Immature natural killer cell (primary cell): Measurements from ENCODE around the gene MMP8. TPM values are rescaled to one million over a fixed set of nuclear protein-coding genes. Genes with fewer than 3 reads are reported as not detected.
"Not testable (repeated sequence)": the region's sequence is repeated elsewhere in the genome, so short reads cannot be mapped to it uniquely, and the experiment has no call there.

Experiments
- DNase-seq, 3 donors: peaks; one replicate each; pipeline ENCODE4 v3.0.0; 2022; ENCODE audit warnings: mixed read lengths in 1 of 3
- H3K27ac Mint-ChIP-seq, 6 donors: one replicate each; pipeline ENCODE4 v1.8.0; 2020; ENCODE audit warnings: mixed read lengths in 6 of 6, mild to moderate bottlenecking in 5 of 6, inconsistent platforms in 4 of 6, moderate library complexity in 3 of 6
- H3K27me3 Mint-ChIP-seq, 3 donors: one replicate each; pipeline ENCODE4 v1.8.0; 2020 to 2021; ENCODE audit warnings: low read depth in 3 of 3, mild to moderate bottlenecking in 3 of 3, mixed read lengths in 3 of 3, moderate library complexity in 3 of 3, inconsistent platforms in 1 of 3
- H3K36me3 Mint-ChIP-seq, 3 donors: one replicate each; pipeline ENCODE4 v1.8.0; 2020; ENCODE audit warnings: mixed read lengths in 3 of 3, inconsistent platforms in 2 of 3, mild to moderate bottlenecking in 2 of 3
- H3K4me1 Mint-ChIP-seq, 2 donors: one replicate each; pipeline ENCODE4 v1.8.0; 2020; ENCODE audit warnings: inconsistent platforms in 2 of 2, mild to moderate bottlenecking in 2 of 2, mixed read lengths in 2 of 2, moderate library complexity in 1 of 2
- H3K4me3 Mint-ChIP-seq, 5 donors: one replicate each; pipeline ENCODE4 v1.8.0; 2020; ENCODE audit warnings: mild to moderate bottlenecking in 5 of 5, mixed read lengths in 5 of 5, inconsistent platforms in 3 of 5, moderate library complexity in 3 of 5
- H3K9me3 Mint-ChIP-seq, 6 donors: one replicate each; pipeline ENCODE4 v1.8.0; 2020; ENCODE audit warnings: mild to moderate bottlenecking in 6 of 6, mixed read lengths in 6 of 6, inconsistent platforms in 4 of 6, moderate library complexity in 3 of 6
- polyA plus RNA-seq, 3 donors: library from polyadenylated mRNA; unstranded; fragments of 300-500 nt; fragmentation: Illumina TruSeq; gene quantifications; one replicate each; pipeline ENCODE4 v1.2.3, GENCODE V29; 2021

MMP8 gene
- polyA plus RNA-seq, 3 donors from 2014 or later = not detected

- not testable (repeated sequence) for H3K27ac Mint-ChIP-seq, H3K27me3 Mint-ChIP-seq, DNase-seq, H3K9me3 Mint-ChIP-seq, H3K4me1 Mint-ChIP-seq, H3K4me3 Mint-ChIP-seq, H3K36me3 Mint-ChIP-seq
These were observed 22.2 kb upstream of the MMP8 start for GRCh38 chr11:102746746-102747578.

- Mint-ChIP-seq H3K9me3 (peaks cover 0 to 6% (median 1%) of the 10 kb centered on the region in 6 donors), H3K27me3 (peaks cover 0 to 2% (median 0%) of the 10 kb centered on the region in 3 donors), H3K27ac (no peak overlapping the region)
These were observed 9.9 kb upstream of the MMP8 start for GRCh38 chr11:102734650-102735049.

GRCh38 chr11:102733232-102733875, 8.6 kb upstream of the MMP8 start:
- H3K9me3 Mint-ChIP-seq = peaks cover 0 to 8% (median 3%) of the 10 kb centered on the region in 6 donors
- no peaks in the 10 kb centered on the region for H3K4me1 Mint-ChIP-seq

More at GRCh38 chr11:102734650-102735049, 9.9 kb upstream of the MMP8 start:
- Mint-ChIP-seq H3K4me3 (no peak overlapping the region), H3K4me1 (no peaks in the 10 kb centered on the region), H3K36me3 (peaks cover 0 to 3% (median 0%) of the 10 kb centered on the region in 3 donors)
- no peak for DNase-seq

GRCh38 chr11:102730944-102731343, 6.2 kb upstream of the MMP8 start:
- not testable (repeated sequence) for H3K9me3 Mint-ChIP-seq, H3K4me3 Mint-ChIP-seq, H3K27me3 Mint-ChIP-seq, H3K36me3 Mint-ChIP-seq, H3K4me1 Mint-ChIP-seq, DNase-seq, H3K27ac Mint-ChIP-seq

More at GRCh38 chr11:102733232-102733875, 8.6 kb upstream of the MMP8 start:
- Mint-ChIP-seq H3K27me3 (peaks cover 0 to 2% (median 0%) of the 10 kb centered on the region in 3 donors), H3K36me3 (peaks cover 0 to 3% (median 0%) of the 10 kb centered on the region in 3 donors), H3K27ac (no peak overlapping the region), H3K4me3 (no peak overlapping the region)
- no peak for DNase-seq

- Mint-ChIP-seq H3K4me1 (no peaks in the 10 kb centered on the region), H3K9me3 (peaks cover 0 to 8% (median 0%) of the 10 kb centered on the region in 6 donors), H3K27me3 (peaks cover 0 to 2% (median 0%) of the 10 kb centered on the region in 3 donors), H3K4me3 (no peak overlapping the region), H3K27ac (no peak overlapping the region), H3K36me3 (peaks cover 0 to 3% (median 0%) of the 10 kb centered on the region in 3 donors)
- no peak for DNase-seq
These were observed 5.4 kb upstream of the MMP8 start for GRCh38 chr11:102729849-102730815.

- DNase-seq = no peak
- peaks cover 0 to 8% (median 0%) of the 10 kb centered on the region in 6 donors for H3K9me3 Mint-ChIP-seq
- peaks cover 0 to 2% (median 1%) of the 10 kb centered on the region in 3 donors for H3K27me3 Mint-ChIP-seq
- H3K4me3 Mint-ChIP-seq = no peak overlapping the region
- no peaks in the 10 kb centered on the region for H3K4me1 Mint-ChIP-seq
- peaks cover 0 to 3% (median 0%) of the 10 kb centered on the region in 3 donors for H3K36me3 Mint-ChIP-seq
- H3K27ac Mint-ChIP-seq = no peak overlapping the region
These were observed 3.1 kb upstream of the MMP8 start for GRCh38 chr11:102727890-102728289.

- Mint-ChIP-seq H3K4me3 (no peak overlapping the region), H3K4me1 (no peaks in the 10 kb centered on the region), H3K27me3 (peaks cover 0 to 2% (median 1%) of the 10 kb centered on the region in 3 donors), H3K9me3 (peaks cover 0 to 2% (median 0%) of the 10 kb centered on the region in 6 donors), H3K36me3 (no peaks in the 10 kb centered on the region), H3K27ac (no peak overlapping the region)
- DNase-seq = no peak
These were observed 1.9 kb downstream of the MMP8 start for GRCh38 chr11:102722821-102723220.

- H3K4me3 Mint-ChIP-seq = no peak overlapping the region
- no peak for DNase-seq
- no peaks in the 10 kb centered on the region for H3K27me3 Mint-ChIP-seq
- no peak overlapping the region for H3K27ac Mint-ChIP-seq
- peaks cover 0 to 4% (median 0%) of the 10 kb centered on the region in 6 donors for H3K9me3 Mint-ChIP-seq
- no peaks in the 10 kb centered on the region for H3K36me3 Mint-ChIP-seq
- no peaks in the 10 kb centered on the region for H3K4me1 Mint-ChIP-seq
These were observed 5.0 kb downstream of the MMP8 start for GRCh38 chr11:102719620-102720277.

GRCh38 chr11:102717280-102717679, 7.5 kb downstream of the MMP8 start:
- Mint-ChIP-seq H3K36me3 (no peaks in the 10 kb centered on the region), H3K4me1 (no peaks in the 10 kb centered on the region), H3K27me3 (peaks cover 0 to 5% (median 3%) of the 10 kb centered on the region in 3 donors), H3K27ac (no peak overlapping the region), H3K4me3 (no peak overlapping the region), H3K9me3 (peaks cover 0 to 4% (median 0%) of the 10 kb centered on the region in 6 donors)
- DNase-seq = no peak

- Mint-ChIP-seq H3K4me1 (no peaks in the 10 kb centered on the region), H3K4me3 (no peak overlapping the region), H3K9me3 (peaks cover 0 to 4% (median 0%) of the 10 kb centered on the region in 6 donors), H3K36me3 (no peaks in the 10 kb centered on the region), H3K27ac (no peak overlapping the region), H3K27me3 (peaks cover 0 to 6% (median 3%) of the 10 kb centered on the region in 3 donors)
- no peak for DNase-seq
These were observed 8.2 kb downstream of the MMP8 start for GRCh38 chr11:102716527-102716926.

GRCh38 chr11:102712137-102712536, 12.6 kb downstream of the MMP8 start:
- Mint-ChIP-seq H3K27ac (no peak overlapping the region), H3K4me1 (no peaks in the 10 kb centered on the region)

GRCh38 chr11:102709201-102709945, 15.4 kb downstream of the MMP8 start:
- no peaks in the 10 kb centered on the region for H3K4me1 Mint-ChIP-seq
- no peak for DNase-seq
- H3K9me3 Mint-ChIP-seq = peaks cover 0 to 1% (median 0%) of the 10 kb centered on the region in 6 donors
- H3K36me3 Mint-ChIP-seq = no peaks in the 10 kb centered on the region
- H3K27ac Mint-ChIP-seq = no peak overlapping the region
- H3K27me3 Mint-ChIP-seq = peaks cover 4 to 12% (median 10%) of the 10 kb centered on the region in 3 donors
- H3K4me3 Mint-ChIP-seq = no peak overlapping the region

More at GRCh38 chr11:102712137-102712536, 12.6 kb downstream of the MMP8 start:
- peaks cover 4 to 8% (median 7%) of the 10 kb centered on the region in 3 donors for H3K27me3 Mint-ChIP-seq
- DNase-seq = no peak
- H3K9me3 Mint-ChIP-seq = peaks cover 0 to 4% (median 0%) of the 10 kb centered on the region in 6 donors
- H3K36me3 Mint-ChIP-seq = no peaks in the 10 kb centered on the region
- H3K4me3 Mint-ChIP-seq = no peak overlapping the region
